Ishikawa (cell line): ENCODE measurements around the gene TMA16.

Experiments
- CEBPB ChIP-seq: IDR thresholded peaks from 2 replicates; pipeline ENCODE4 v1.6.1; 2012
- CREB1 ChIP-seq: IDR thresholded peaks from 2 replicates; pipeline ENCODE4 v1.6.1; 2012; ENCODE audit warnings: low read depth
- EGR1 ChIP-seq: IDR thresholded peaks from 2 replicates; pipeline ENCODE4 v1.6.1; 2012
- EP300 ChIP-seq: IDR thresholded peaks from 2 replicates; pipeline ENCODE4 v1.6.1; 2012; ENCODE audit warnings: borderline replicate concordance
- FOXM1 ChIP-seq: IDR thresholded peaks from 2 replicates; pipeline ENCODE4 v1.6.1; 2012; ENCODE audit warnings: low read depth, borderline replicate concordance
- MAX ChIP-seq: IDR thresholded peaks from 2 replicates; pipeline ENCODE4 v1.6.1; 2012
- NFIC ChIP-seq: IDR thresholded peaks from 2 replicates; pipeline ENCODE4 v1.6.1; 2012
- RAD21 ChIP-seq: IDR thresholded peaks from 2 replicates; pipeline ENCODE4 v1.6.1; 2012; ENCODE audit warnings: low read depth
- TAF1 ChIP-seq: IDR thresholded peaks from 2 replicates; pipeline ENCODE4 v1.6.1; 2012; ENCODE audit warnings: low read depth, mild to moderate bottlenecking
- TCF12 ChIP-seq: IDR thresholded peaks from 2 replicates; pipeline ENCODE4 v1.6.1; 2012; ENCODE audit warnings: low read depth
- TEAD4 ChIP-seq: IDR thresholded peaks from 2 replicates; pipeline ENCODE4 v1.6.1; 2012
- USF1 ChIP-seq: IDR thresholded peaks from 2 replicates; pipeline ENCODE4 v1.6.1; 2012
- YY1 ChIP-seq: IDR thresholded peaks from 2 replicates; pipeline ENCODE4 v1.6.1; 2012; ENCODE audit warnings: low read depth
- ZBTB7A ChIP-seq: IDR thresholded peaks from 2 replicates; pipeline ENCODE4 v1.6.1; 2012; ENCODE audit warnings: low read depth
- TF ChIP-seq, protein P1 (sequence below): IDR thresholded peaks from 2 replicates; pipeline ENCODE4 v1.6.1; 2012; ENCODE audit warnings: low read depth, mild to moderate bottlenecking

The TMA16 gene

DNA sequence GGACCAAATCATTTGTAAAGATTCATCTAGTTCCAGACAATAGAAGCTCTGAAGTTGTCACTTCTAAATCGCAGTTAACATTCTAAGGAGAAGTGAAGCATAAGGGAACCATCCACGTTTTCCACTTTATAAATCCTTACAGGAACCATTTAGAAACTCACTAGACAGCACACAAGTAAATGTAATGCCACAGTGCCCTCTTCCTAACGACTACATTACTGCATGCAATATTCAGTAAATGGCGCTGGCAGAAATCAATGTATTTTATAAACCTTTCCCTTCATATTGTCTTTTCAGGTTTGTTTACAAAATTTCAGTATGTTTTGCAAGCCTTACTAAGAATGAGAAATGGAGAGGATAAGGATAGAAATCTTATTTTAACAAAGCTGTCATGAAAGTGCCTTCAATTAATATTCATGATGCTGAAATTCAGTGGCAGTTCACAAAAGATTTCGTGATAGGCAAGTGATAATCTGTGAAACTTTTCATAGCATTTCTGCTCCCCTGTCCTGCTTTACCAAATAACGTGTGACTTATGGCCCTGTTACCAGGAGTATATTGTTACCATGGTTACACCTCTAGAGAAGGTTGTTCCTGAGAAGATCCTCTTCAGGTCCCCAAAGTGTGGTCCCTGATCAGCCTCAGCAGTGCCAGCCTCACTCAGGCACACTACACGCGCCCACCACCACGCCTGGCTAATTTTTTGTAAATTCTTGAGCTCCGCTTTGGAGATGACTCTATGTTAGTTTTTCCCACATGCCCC lies 54.2 kb downstream of the TMA16 start:
- TF ChIP-seq EP300 (no peak), RAD21 (peak; percentile 70), EGR1 (no peak), FOXM1 (no peak), TEAD4 (no peak), NFIC (no peak)

DNA sequence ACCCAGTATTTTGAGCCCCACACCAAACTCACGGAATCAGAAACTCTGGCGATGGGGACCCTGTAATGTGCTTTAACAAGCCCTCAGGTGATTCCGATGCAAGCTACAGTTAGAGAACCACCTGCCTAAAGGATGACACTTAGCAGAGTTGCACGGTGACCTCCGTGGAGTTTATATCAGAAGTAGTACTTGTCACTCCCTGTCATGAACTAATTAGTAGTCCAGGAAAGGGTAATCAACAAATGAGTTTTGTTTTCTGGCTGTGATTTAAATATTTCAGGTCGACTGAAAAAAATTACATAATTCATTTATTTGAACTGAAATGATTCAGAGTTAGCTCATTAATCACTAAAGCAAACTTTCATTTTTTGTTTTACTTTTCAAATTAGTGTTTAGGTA lies 56.4 kb downstream of the TMA16 start:
- TF ChIP-seq FOXM1 (no peak), TAF1 (no peak), CREB1 (no peak), MAX (no peak), ZBTB7A (no peak)
- TF ChIP-seq, protein P1, sequence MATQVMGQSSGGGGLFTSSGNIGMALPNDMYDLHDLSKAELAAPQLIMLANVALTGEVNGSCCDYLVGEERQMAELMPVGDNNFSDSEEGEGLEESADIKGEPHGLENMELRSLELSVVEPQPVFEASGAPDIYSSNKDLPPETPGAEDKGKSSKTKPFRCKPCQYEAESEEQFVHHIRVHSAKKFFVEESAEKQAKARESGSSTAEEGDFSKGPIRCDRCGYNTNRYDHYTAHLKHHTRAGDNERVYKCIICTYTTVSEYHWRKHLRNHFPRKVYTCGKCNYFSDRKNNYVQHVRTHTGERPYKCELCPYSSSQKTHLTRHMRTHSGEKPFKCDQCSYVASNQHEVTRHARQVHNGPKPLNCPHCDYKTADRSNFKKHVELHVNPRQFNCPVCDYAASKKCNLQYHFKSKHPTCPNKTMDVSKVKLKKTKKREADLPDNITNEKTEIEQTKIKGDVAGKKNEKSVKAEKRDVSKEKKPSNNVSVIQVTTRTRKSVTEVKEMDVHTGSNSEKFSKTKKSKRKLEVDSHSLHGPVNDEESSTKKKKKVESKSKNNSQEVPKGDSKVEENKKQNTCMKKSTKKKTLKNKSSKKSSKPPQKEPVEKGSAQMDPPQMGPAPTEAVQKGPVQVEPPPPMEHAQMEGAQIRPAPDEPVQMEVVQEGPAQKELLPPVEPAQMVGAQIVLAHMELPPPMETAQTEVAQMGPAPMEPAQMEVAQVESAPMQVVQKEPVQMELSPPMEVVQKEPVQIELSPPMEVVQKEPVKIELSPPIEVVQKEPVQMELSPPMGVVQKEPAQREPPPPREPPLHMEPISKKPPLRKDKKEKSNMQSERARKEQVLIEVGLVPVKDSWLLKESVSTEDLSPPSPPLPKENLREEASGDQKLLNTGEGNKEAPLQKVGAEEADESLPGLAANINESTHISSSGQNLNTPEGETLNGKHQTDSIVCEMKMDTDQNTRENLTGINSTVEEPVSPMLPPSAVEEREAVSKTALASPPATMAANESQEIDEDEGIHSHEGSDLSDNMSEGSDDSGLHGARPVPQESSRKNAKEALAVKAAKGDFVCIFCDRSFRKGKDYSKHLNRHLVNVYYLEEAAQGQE = no peak

GRCh38 chr4:163553146-163553545 lies 58.7 kb downstream of the TMA16 start:
- TF ChIP-seq CEBPB (no peak), MAX (no peak), YY1 (no peak), EGR1 (no peak), TAF1 (no peak), ZBTB7A (no peak), EP300 (no peak), TCF12 (no peak), CREB1 (no peak), TEAD4 (no peak), USF1 (no peak), RAD21 (no peak), NFIC (no peak), FOXM1 (no peak)
- TF ChIP-seq, protein P1 = no peak

DNA sequence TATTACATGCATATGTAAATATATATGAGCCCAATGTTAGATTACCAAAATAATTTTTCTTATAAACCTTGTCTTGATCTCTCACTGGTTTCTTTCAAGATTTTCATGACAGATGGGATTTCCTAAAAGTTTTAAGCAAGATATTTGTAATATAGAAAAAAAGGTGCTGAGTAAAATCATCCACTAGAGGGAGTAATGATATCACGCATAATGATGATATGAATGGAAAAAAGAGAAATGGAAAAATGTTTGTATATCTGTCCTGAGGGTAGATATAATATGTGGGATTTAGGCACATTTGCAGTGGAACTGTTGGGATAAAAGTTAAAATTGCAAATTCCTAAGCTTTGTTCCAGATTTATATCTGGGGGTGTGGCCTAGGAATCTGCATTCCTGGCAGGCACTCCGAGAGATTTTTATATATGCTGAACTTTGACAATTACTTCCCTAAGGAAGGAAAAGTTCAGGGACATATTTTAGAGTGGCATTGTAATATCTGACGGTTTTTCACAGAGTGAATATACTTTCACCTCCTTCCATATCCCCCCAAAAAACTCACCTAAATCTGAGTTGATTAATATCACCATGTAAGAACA lies 60.5 kb downstream of the TMA16 start:
- TF ChIP-seq RAD21 = peak; percentile 74
- TF ChIP-seq EGR1 = no peak

- TF ChIP-seq MAX (no peak), EP300 (no peak), EGR1 (no peak), RAD21 (peak; percentile 44), CEBPB (no peak)
These were observed 61.7 kb downstream of the TMA16 start for GRCh38 chr4:163556177-163556576.

DNA sequence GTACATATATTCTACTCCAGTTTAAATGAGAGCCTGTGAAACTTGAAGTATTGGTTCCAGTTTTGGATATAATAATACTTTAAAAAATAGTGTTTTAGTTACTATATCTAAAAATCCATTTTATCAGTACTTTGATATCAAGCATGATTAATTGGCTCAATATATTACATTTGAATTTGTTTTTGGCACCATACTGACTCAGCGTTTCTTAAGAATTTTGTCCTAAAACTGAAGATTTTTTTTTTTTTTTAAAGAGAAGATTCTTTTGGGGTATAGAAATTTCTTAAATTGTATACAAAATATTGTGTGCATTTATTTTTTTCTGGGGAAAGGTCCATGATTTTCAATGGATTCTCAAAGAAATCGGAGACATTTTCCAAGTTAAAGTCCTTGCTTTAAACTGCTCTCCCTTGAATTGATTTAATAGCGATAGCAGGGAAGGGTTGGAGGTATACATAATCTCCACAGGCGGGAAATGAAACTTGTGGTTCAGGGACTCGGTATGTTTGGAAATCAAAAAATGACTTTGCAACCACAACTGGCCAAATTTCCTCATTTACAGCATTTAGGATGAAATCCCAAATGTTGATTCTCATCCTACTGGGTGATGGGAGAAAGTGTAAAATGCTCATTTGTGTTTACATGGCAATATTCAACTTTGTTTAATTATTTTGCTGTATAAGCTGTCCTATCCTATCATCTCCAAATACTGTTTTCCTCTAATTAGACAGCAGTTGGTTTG lies 62.3 kb downstream of the TMA16 start:
- TF ChIP-seq YY1 (no peak), TAF1 (no peak), USF1 (no peak), CREB1 (no peak), EP300 (no peak), CEBPB (no peak)
- TF ChIP-seq, protein P1 = no peak
